HG02623 (cell line): ENCODE measurements around the gene MYF6.
A peak's percentile ranks its signal among the peaks of the same experiment; 100 is the strongest.

Experiments used
- ATAC-seq: cut with Tn5 transposase; IDR thresholded peaks from one replicate; pipeline ENCODE4 v1.9.1; 2021; ENCODE audit warnings: moderate library complexity; ENCODE audit not compliant: unreplicated experiment

MYF6 gene

GRCh38 chr12:80702889-80703805 is 4.3 kb upstream of the MYF6 start:
- peak; percentile 87 for ATAC-seq

DNA sequence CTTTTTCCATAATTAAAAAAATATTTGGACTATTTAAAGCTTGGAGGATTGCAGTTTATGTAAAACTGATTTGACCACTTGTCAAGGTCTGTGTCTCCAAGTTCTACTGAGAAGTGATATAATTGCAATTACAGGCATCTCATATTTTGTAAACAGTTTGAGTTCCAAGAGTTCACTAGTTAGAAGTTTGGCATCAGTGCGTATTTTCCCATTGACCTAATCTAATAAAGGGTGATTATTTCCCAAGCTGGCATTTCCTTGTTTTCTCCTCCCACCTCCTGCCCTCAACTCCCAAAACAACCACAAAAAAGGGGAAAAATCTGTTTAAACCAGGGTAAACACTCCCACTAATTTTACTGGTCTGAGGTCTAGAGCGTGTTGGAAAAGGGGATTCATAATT is 3.0 kb upstream of the MYF6 start:
- ATAC-seq = no peak

DNA sequence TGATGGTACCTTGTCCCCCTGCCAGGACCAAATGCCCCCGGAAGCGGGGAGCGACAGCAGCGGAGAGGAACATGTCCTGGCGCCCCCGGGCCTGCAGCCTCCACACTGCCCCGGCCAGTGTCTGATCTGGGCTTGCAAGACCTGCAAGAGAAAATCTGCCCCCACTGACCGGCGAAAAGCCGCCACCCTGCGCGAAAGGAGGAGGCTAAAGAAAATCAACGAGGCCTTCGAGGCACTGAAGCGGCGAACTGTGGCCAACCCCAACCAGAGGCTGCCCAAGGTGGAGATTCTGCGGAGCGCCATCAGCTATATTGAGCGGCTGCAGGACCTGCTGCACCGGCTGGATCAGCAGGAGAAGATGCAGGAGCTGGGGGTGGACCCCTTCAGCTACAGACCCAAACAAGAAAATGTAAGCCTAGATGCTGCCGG is 410 bp downstream of the MYF6 start:
- no peak for ATAC-seq

- ATAC-seq = no peak
Measured at GRCh38 chr12:80708259-80708974, 983 bp downstream of the MYF6 start.

DNA sequence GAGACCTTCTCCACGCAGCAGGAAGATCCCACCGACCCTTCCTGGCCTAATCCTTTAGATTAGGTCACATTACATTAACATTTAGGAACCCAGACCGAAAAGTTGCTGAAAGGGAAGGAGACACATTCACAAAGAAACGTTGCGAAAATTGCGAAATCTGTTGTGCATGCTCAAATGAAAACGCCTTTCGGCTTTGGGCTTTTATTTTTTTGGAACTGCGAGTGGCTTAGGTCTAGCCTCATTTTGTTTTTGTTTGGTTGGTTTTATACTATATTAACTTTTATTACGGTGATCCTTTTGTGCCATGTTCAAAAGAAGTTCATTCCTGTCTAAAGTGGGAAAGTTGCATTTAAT is 1.5 kb downstream of the MYF6 start:
- no peak for ATAC-seq

- ATAC-seq = peak; percentile 72
Measured at GRCh38 chr12:80709811-80710726, 2.6 kb downstream of the MYF6 start.

DNA sequence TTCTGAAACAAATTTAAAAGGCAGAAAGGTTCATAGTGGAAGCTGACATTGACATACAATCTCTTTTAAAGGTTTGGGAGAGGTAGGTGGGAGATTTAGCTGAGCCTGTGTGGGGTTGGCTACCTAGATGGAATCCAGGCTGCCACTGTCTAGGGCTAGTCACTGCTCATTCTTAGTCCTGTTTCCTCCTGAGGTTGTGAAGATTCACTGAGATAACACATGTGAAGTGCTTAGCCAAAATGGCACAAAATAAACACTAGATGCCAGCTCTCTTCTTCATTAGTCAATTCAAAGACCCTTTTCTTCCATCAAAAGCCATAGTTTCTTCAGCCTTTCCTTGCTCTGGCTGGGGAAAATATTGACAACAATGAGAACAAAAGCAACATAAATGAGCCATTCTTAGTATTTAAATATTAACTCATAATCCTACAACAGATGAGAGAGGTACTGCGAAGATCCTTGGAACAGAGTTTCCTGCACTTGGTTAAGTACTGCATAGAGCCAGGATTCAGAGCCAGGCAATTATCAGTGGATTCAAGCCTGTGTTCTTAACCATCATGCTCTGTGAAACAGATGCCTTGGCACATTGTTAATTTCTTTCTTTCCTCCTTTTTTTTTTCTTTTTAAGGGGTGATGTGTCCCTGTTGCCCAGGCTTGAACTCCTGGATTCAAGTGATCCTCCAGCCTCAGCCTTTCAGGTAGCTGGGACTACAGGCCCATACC is 3.5 kb downstream of the MYF6 start:
- peak; percentile 23 for ATAC-seq

DNA sequence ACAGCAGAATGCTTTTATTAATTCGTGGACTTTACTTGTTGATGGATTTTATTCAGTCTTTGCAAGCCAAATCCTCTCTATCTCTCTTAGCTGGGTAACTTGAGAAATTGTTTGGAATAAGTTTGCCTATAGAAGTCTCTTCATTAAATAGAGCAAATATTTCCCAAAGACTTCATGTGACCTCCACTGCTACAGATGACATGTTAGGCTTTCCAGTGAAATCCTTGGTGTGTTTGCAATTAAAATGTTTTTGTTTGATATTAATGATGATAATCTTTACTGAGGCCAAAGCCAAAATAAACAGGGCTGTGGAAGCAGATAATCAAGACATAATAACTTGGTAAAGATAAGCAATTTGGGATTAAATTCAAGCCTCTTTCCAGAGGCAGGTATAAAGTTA is 4.4 kb downstream of the MYF6 start:
- ATAC-seq = no peak

- no peak for ATAC-seq
Measured at GRCh38 chr12:80712866-80713265, 5.4 kb downstream of the MYF6 start.

DNA sequence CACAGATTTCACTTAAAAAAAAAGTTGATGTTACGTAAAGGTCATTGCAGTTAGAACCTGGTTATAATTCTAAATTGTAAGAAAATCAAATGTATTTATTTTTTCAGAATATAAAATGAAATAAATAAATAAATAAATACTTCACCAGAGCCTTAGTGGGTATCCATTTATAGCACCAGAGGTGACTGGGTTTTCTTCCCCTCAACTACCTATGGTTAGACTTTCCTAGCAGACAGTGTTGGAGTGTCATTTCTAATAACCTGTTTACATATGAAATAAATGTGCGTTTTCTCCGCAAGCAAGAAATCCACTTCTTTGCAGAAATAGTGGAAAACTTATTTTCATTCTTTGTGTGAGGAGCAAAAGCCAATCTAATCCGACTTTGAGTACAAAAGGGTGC is 6.0 kb downstream of the MYF6 start:
- ATAC-seq = no peak

DNA sequence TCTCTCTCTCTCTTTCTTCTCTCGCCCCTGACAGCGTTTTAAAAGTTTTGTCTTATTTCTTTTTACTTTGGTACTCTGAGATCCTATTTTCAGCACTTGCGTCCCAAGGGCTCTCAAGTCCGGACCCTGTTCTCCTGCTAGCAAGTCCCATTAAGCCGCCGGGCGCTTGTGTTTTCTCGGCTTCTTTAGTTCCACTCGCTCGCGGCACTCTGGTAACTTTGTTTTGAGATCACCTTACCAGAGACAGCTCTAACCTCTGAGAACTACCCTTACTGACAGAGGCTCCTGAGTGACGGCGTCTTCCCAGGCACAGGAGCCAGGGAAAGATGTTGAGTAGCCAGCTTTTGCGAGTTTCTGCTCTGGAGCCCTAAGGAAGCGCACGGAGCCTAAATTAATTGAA is 6.6 kb downstream of the MYF6 start:
- no peak for ATAC-seq

DNA sequence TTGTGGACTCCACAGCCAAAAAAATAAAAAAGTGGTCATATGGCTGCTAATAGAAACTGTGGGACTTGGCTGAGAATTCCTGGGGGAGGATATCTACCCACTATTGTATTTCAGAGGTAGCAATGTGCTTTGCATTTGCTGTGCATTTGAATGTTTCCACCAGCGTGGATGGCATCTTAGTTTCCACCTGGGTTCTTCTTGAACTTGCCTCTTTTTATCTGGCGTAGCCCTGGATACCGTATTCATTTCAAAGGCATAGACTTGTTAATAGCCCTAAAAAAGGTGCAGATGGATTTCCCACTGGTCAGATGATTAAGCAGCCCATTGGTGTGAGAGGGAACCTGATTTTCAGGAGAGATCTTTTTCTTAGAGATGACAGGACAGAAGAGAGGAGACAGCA is 7.4 kb downstream of the MYF6 start:
- ATAC-seq = no peak

GRCh38 chr12:80715713-80716249 is 8.3 kb downstream of the MYF6 start:
- ATAC-seq = no peak

- no peak for ATAC-seq
Measured at GRCh38 chr12:80716696-80717469, 9.4 kb downstream of the MYF6 start, which contains the start of gene MYF5. Gene MYF5 (plus strand): TSS chr12:80716912. CDS start chr12:80717064, 152 bp downstream.

DNA sequence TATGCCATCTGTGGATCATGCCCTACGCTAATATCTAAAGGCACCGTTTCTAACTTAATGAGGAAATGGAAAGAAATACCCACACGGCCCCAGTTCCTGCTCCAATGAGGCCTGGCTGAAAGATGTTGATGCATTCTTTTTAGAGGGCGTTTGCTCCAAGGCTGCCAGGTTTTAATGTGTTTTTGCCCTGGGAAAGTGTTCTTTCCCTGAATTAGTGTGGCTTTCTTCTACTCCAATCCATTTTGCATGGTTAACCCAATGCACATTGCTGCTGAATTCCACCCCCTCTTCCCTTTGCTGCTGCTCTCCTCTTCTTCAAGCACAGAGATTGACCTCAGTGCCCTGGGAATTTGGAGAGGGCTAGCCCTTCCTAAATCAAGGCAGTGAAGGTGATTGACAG is 10.4 kb downstream of the MYF6 start:
- ATAC-seq = no peak

GRCh38 chr12:80720516-80720915 is 13.1 kb downstream of the MYF6 start:
- ATAC-seq = no peak

GRCh38 chr12:80721326-80721725 is 13.9 kb downstream of the MYF6 start:
- no peak for ATAC-seq

DNA sequence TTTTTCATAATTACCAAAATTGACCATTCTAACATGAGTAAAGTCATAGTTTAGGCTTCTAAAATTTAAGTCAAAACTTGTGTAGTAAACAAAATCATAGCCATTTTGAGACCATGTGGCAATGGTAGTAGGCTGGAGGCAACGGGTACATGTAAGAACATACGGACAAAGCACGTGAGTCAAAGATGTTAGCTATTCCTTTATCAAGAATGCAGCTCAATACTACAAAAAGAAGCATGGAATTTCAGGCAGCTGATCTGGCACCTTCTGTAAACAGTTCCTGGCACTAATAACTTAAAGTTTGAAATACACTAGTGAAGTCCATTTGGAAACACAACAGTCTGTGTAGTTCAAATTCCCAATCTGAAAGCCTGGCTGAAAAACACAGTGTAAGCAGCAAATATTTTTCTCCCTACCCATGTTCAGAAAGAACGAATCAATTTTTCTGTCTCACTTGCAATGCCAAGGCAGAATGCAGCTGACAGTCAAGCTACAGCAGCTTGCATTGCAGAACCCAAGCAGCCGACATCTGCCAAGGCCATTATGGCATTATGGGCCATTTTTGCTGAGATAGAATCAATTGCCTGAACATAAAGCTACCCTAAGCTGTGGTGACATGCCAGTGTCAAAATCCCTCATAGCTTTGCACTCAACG is 38.5 kb downstream of the MYF6 start:
- no peak for ATAC-seq

- ATAC-seq = no peak
Measured at GRCh38 chr12:80747800-80748199, 40.4 kb downstream of the MYF6 start.
